ENCODE results near the gene PKD1L1. TPM values are rescaled to one million over a fixed set of nuclear protein-coding genes. Genes with fewer than 3 reads are reported as not detected.
"Not testable (repeated sequence)": the region's sequence is repeated elsewhere in the genome, so short reads cannot be mapped to it uniquely, and the experiment has no call there.

The PKD1L1 gene
- total RNA-seq, 1 donor from 2014 or later = 0.40 TPM

DNA sequence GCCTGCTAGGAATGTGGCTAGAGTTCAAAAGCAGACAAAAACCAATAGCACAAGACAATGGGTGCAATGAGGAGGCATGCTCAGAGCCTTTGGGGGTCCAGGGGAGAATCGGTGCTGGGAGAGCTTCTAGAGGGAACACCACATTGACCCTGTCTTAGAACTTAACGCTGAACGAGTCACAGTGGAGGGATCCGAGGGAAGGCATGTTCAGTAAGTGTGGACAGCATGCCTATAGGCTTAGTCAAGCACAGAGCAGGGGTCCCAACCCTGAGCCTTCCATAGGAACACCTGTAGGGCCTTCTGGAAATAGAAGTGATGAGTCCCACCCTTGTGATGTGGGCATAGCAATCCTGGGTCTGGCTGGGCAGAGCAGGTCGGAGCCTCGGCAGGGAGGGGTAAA lies 148.7 kb downstream of the PKD1L1 start:
- H3K27me3 Mint-ChIP-seq = no peaks in the 10 kb centered on the region
- no peaks in the 10 kb centered on the region for H3K4me1 Mint-ChIP-seq
- no peaks in the 10 kb centered on the region for H3K36me3 Mint-ChIP-seq (ENCODE audit: low read depth)
- intact Hi-C loops (cut with micrococcal nuclease) = no loop called here
- no peak overlapping the region for H3K4me3 Mint-ChIP-seq
- H3K27ac Mint-ChIP-seq = no peak overlapping the region
- ATAC-seq (ENCODE audit: low read depth) (no peak), DNase-seq (no peak)
- ChIA-PET CTCF (no interaction called here), POLR2A (interaction anchor here (0.6 kb wide), 1 partner anchor 129 kb away, joined by 9 read pairs; no protein-coding TSS in a partner anchor)
- TF ChIP-seq, protein P1, sequence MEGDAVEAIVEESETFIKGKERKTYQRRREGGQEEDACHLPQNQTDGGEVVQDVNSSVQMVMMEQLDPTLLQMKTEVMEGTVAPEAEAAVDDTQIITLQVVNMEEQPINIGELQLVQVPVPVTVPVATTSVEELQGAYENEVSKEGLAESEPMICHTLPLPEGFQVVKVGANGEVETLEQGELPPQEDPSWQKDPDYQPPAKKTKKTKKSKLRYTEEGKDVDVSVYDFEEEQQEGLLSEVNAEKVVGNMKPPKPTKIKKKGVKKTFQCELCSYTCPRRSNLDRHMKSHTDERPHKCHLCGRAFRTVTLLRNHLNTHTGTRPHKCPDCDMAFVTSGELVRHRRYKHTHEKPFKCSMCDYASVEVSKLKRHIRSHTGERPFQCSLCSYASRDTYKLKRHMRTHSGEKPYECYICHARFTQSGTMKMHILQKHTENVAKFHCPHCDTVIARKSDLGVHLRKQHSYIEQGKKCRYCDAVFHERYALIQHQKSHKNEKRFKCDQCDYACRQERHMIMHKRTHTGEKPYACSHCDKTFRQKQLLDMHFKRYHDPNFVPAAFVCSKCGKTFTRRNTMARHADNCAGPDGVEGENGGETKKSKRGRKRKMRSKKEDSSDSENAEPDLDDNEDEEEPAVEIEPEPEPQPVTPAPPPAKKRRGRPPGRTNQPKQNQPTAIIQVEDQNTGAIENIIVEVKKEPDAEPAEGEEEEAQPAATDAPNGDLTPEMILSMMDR (IDR thresholded peaks at IDR 0.05) = no peak
- no peaks in the 10 kb centered on the region for H3K9me3 Mint-ChIP-seq

DNA sequence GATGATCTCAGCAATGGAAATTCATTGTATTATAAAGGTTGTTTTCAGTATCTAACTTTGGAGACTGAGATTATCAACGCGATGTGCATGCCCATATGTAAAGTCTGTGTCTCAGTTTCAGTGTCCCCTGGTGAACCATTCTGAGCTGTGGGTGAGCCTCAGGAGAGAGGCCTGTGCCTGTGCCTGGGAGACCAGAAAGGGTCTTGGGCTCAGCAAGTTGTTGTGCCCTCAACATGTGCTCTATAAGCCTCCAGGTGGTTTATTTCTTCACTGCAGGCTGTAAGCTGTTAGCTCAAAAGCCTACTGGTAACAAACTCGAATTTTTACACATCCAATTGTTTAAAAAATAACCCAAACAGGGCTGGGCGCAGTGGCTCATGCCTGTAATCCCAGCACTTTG lies 151.9 kb downstream of the PKD1L1 start:
- Mint-ChIP-seq H3K4me1 (no peaks in the 10 kb centered on the region), H3K27ac (no peak overlapping the region), H3K36me3 (ENCODE audit: low read depth) (no peaks in the 10 kb centered on the region), H3K9me3 (no peaks in the 10 kb centered on the region), H3K4me3 (no peak overlapping the region), H3K27me3 (no peaks in the 10 kb centered on the region)
- ChIA-PET CTCF (no interaction called here), POLR2A (no interaction called here)
- DNase-seq (no peak), ATAC-seq (ENCODE audit: low read depth) (no peak)
- intact Hi-C loops (cut with micrococcal nuclease) = no loop called here
- TF ChIP-seq, protein P1 (IDR thresholded peaks at IDR 0.05) = no peak

DNA sequence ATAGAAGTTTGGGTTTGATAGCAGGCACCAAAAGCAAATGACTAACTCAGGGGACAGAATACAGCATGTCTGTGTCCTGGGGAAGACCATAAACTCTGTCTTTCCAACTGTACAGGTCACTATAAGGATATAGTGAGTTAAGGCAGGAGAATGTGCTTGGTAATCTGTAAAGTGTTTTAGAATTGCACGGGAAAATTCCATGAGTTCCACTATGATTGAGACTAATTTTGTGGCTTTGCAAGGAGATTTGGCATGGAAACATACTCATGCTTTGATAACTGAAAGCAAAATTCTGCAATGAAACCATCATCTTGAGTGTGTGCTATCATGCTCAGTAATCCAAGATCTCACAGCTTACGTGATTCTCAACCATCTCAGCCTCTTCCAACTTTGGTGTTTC lies 152.6 kb downstream of the PKD1L1 start:
- H3K27me3 Mint-ChIP-seq = no peaks in the 10 kb centered on the region
- TF ChIP-seq, protein P1 (IDR thresholded peaks at IDR 0.05) = no peak
- POLR2A ChIA-PET = no interaction called here

DNA sequence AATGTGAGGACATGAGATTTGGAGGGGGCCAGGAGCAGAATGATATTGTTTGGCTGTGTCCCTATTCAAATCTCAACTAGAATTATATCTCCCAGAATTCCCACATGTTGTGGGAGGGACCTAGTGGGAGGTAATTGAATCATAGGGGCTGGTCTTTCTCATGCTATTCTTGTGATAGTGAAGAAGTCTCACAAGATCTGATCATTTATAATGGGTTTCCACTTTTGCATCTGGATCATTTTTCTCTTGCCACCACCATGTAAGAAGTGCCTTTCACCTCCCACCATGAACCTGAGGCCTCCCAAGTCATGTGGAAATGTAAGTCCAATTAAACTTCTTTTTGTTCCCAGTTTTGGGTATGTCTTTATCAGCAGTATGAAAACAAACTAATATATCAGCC lies 153.1 kb downstream of the PKD1L1 start:
- H3K27me3 Mint-ChIP-seq; H3K9me3 Mint-ChIP-seq; intact Hi-C loops (cut with micrococcal nuclease); ATAC-seq (ENCODE audit: low read depth); CTCF ChIA-PET; POLR2A ChIA-PET; DNase-seq; H3K36me3 Mint-ChIP-seq (ENCODE audit: low read depth); H3K4me1 Mint-ChIP-seq; H3K4me3 Mint-ChIP-seq; H3K27ac Mint-ChIP-seq: not testable (repeated sequence)

More for the DNA sequence above, 152.6 kb downstream of the PKD1L1 start:
- Mint-ChIP-seq H3K4me3 (no peak overlapping the region), H3K9me3 (no peaks in the 10 kb centered on the region), H3K36me3 (ENCODE audit: low read depth) (no peaks in the 10 kb centered on the region), H3K27ac (no peak overlapping the region), H3K4me1 (no peaks in the 10 kb centered on the region)
- ATAC-seq (ENCODE audit: low read depth) = no peak
- CTCF ChIA-PET = no interaction called here
- intact Hi-C loops (cut with micrococcal nuclease) = no loop called here
- no peak for DNase-seq

DNA sequence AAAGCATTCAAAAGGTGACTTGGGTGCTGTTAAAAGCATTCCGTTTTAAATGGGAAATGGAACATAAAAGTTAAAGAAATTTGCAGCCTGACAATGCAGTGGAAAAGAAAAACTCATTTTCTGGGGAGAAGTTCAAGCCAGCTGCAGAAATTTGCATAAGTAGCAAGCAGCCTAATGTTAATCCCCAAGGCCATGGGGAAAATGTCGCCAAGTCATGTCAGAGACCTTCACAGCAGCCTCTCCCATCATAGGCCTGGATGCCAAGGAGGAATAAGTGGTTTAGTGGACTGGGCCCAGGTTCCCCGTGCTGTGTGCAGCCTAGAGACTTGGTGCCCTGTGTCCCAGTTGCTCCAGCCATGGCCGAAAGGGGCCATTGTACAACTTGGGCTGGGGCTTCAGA lies 154.2 kb downstream of the PKD1L1 start:
- DNase-seq = no peak
- H3K9me3 Mint-ChIP-seq = no peaks in the 10 kb centered on the region
- TF ChIP-seq, protein P1 (IDR thresholded peaks at IDR 0.05) = no peak
- intact Hi-C loops (cut with micrococcal nuclease) = no loop called here
- POLR2A ChIA-PET = no interaction called here
- H3K4me3 Mint-ChIP-seq = no peak overlapping the region
- no peak for ATAC-seq (ENCODE audit: low read depth)
- H3K4me1 Mint-ChIP-seq = no peaks in the 10 kb centered on the region
- H3K36me3 Mint-ChIP-seq (ENCODE audit: low read depth) = no peaks in the 10 kb centered on the region
- H3K27me3 Mint-ChIP-seq = no peaks in the 10 kb centered on the region
- H3K27ac Mint-ChIP-seq = no peak overlapping the region
- CTCF ChIA-PET = no interaction called here

DNA sequence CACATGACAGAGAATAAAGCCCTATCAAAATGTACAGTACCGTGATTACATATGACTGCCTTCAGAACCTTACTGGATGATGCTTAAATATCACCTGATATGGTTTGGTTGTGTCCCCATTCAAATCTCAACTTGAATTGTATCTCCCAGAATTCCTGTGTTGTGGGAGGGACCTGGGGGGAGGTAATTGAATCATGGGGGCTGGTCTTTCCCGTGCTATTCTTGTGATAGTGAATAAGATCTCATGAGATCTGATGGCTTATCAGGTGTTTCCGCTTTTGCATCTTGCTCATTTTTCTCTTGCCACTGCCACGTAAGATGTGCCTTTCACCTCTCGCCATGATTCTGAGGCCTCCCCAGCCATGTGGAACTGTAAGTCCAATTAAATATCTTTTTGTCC lies 155.1 kb downstream of the PKD1L1 start:
- H3K4me3 Mint-ChIP-seq; DNase-seq; intact Hi-C loops (cut with micrococcal nuclease); H3K36me3 Mint-ChIP-seq (ENCODE audit: low read depth); CTCF ChIA-PET; POLR2A ChIA-PET; H3K27me3 Mint-ChIP-seq; H3K27ac Mint-ChIP-seq; ATAC-seq (ENCODE audit: low read depth); H3K4me1 Mint-ChIP-seq; H3K9me3 Mint-ChIP-seq: not testable (repeated sequence)

All from activated B cell treated with CpG ODN at 0.5 μM for 24 hours (primary cell).